SK-N-SH treated with all-trans-retinoic acid at 6 μM for 48 hours (cell line): Measurements from ENCODE around the gene FAM50A.
A peak's percentile ranks its signal among the peaks of the same experiment; 100 is the strongest.

Experiments
- ATAC-seq: fragments of 200-7000 bp; cut with Tn5 transposase; 3 replicates; pipeline ENCODE4 v1.9.1; 2020; ENCODE audit warnings: mild to moderate bottlenecking, moderate library complexity
- BACH2 ChIP-seq: fragments of 250-450 bp; sonication (Bioruptor Pico); IDR thresholded peaks from 2 replicates; pipeline ENCODE4 v1.9.0; 2021; ENCODE audit warnings: mild to moderate bottlenecking, borderline replicate concordance
- CSDC2 ChIP-seq: fragments of 250-450 bp; sonication (Bioruptor Pico); IDR thresholded peaks from 2 replicates; pipeline ENCODE4 v1.5.0; 2020; ENCODE audit warnings: mild to moderate bottlenecking, moderate library complexity
- ESRRG ChIP-seq: fragments of 250-450 bp; sonication (Bioruptor Pico); IDR thresholded peaks from 2 replicates; pipeline ENCODE4 v1.6.1; 2021; ENCODE audit warnings: mild to moderate bottlenecking
- GLIS3 ChIP-seq: fragments of 250-450 bp; sonication (Bioruptor Pico); IDR thresholded peaks from 2 replicates; pipeline ENCODE4 v1.5.0; 2020; ENCODE audit warnings: mild to moderate bottlenecking, moderate library complexity
- ISL1 ChIP-seq: fragments of 250-450 bp; sonication (Bioruptor Pico); IDR thresholded peaks from 2 replicates; pipeline ENCODE4 v2.1.2; 2022; ENCODE audit warnings: mild to moderate bottlenecking, moderate library complexity
- OSR1 ChIP-seq: fragments of 250-450 bp; sonication (Bioruptor Pico); IDR thresholded peaks from 2 replicates; pipeline ENCODE4 v1.8.0; 2022; ENCODE audit warnings: moderate library complexity, mild to moderate bottlenecking, inconsistent platforms
- PPARA ChIP-seq: fragments of 250-450 bp; sonication (Bioruptor Pico); IDR thresholded peaks from 2 replicates; pipeline ENCODE4 v1.5.0; 2020; ENCODE audit warnings: mild to moderate bottlenecking, borderline replicate concordance
- RARB ChIP-seq: fragments of 250-450 bp; sonication (Bioruptor Pico); IDR thresholded peaks from 2 replicates; pipeline ENCODE4 v1.8.0; 2021; ENCODE audit warnings: mild to moderate bottlenecking, moderate library complexity
- SNAI2 ChIP-seq: fragments of 250-450 bp; sonication (Bioruptor Pico); IDR thresholded peaks from 2 replicates; pipeline ENCODE4 v1.5.0; 2020; ENCODE audit warnings: mild to moderate bottlenecking, moderate library complexity
- TCF4 ChIP-seq: fragments of 250-450 bp; sonication (Bioruptor Pico); IDR thresholded peaks from 2 replicates; pipeline ENCODE4 v1.8.0; 2021; ENCODE audit warnings: mild to moderate bottlenecking, moderate library complexity, borderline replicate concordance
- TOX ChIP-seq: fragments of 250-450 bp; sonication (Bioruptor Pico); IDR thresholded peaks from 2 replicates; pipeline ENCODE4 v1.8.0; 2021; ENCODE audit warnings: mild to moderate bottlenecking, moderate library complexity, borderline replicate concordance
- ZC3H10 ChIP-seq: fragments of 250-450 bp; sonication (Bioruptor Pico); IDR thresholded peaks from 2 replicates; pipeline ENCODE4 v1.5.1; 2021; ENCODE audit warnings: mild to moderate bottlenecking, moderate library complexity
- ZFP3 ChIP-seq: fragments of 250-450 bp; sonication (Bioruptor Pico); IDR thresholded peaks from 2 replicates; pipeline ENCODE4 v1.5.0; 2020; ENCODE audit warnings: mild to moderate bottlenecking, moderate library complexity
- ZFP30 ChIP-seq: fragments of 450-650 bp; formaldehyde crosslinking; IDR thresholded peaks from 2 replicates; pipeline ENCODE4 v1.5.0; 2022; ENCODE audit warnings: mild to moderate bottlenecking, moderate library complexity
- ZNF565 ChIP-seq: fragments of 450-650 bp; formaldehyde crosslinking; conservative IDR thresholded peaks from 2 replicates; pipeline ENCODE4 v1.5.0; 2020; ENCODE audit warnings: low read depth, mild to moderate bottlenecking, moderate library complexity
- ZNF70 ChIP-seq: fragments of 450-650 bp; formaldehyde crosslinking; IDR thresholded peaks from 2 replicates; pipeline ENCODE4 v1.5.0; 2020; ENCODE audit warnings: mild to moderate bottlenecking, moderate library complexity
- ZNF8 ChIP-seq: fragments of 450-650 bp; formaldehyde crosslinking; IDR thresholded peaks from 2 replicates; pipeline ENCODE4 v1.5.0; 2020; ENCODE audit warnings: mild to moderate bottlenecking, moderate library complexity
- TF ChIP-seq, protein P1 (sequence below): fragments of 250-450 bp; sonication (Bioruptor Pico); IDR thresholded peaks from 2 replicates; pipeline ENCODE4 v1.5.1; 2021; ENCODE audit warnings: mild to moderate bottlenecking, moderate library complexity
- TF ChIP-seq, protein P2 (sequence below): fragments of 250-450 bp; sonication (Bioruptor Pico); IDR thresholded peaks from 2 replicates; pipeline ENCODE4 v1.8.0; 2021; ENCODE audit warnings: low read depth, mild to moderate bottlenecking, moderate library complexity, borderline replicate concordance
- TF ChIP-seq, protein P3 (sequence below): fragments of 250-450 bp; sonication (Bioruptor Pico); IDR thresholded peaks from 2 replicates; pipeline ENCODE4 v1.5.1; 2020; ENCODE audit warnings: low read depth, mild to moderate bottlenecking, moderate library complexity
- TF ChIP-seq, protein P4 (sequence below): fragments of 250-450 bp; sonication (Bioruptor Pico); IDR thresholded peaks from 2 replicates; pipeline ENCODE4 v1.5.0; 2020; ENCODE audit warnings: mild to moderate bottlenecking, moderate library complexity
- TF ChIP-seq, protein P5 (sequence below): fragments of 250-450 bp; sonication (Bioruptor Pico); IDR thresholded peaks from 2 replicates; pipeline ENCODE4 v1.8.0; 2020; ENCODE audit warnings: mild to moderate bottlenecking, moderate library complexity, borderline replicate concordance

Gene FAM50A

DNA sequence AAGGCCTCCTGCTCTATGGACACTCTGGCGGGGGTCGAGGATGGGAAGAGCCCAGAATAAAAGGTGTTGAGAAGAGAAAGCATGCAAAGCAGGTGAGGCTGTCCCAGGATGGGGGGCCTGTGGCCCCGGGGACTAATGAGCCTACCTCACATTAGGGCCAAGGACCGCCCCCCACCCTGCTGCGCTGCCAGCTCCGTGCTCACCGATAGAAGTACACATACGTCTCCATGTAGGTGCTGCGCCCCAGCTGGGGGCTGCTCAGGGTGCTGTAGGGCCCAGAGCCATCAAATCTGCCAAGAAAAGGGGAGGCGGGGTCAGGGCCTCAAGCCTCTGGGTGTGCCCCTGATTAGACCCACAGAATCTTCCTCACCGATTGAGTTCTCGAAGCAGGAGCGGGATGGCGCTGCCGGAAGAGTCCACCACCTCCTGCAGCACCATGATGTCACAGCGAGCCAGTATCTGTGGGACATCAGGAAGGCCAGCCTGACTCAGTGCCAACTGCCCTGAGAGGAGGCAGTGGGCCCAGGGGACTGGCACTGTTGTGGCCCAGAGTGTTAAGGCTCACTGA lies 39.2 kb upstream of the FAM50A start:
- no peak for ATAC-seq
- no peak for TF ChIP-seq ZNF8 (CRISPR knock-in tag)
- TF ChIP-seq TCF4 (CRISPR knock-in tag) = no peak
- TF ChIP-seq, protein P1, sequence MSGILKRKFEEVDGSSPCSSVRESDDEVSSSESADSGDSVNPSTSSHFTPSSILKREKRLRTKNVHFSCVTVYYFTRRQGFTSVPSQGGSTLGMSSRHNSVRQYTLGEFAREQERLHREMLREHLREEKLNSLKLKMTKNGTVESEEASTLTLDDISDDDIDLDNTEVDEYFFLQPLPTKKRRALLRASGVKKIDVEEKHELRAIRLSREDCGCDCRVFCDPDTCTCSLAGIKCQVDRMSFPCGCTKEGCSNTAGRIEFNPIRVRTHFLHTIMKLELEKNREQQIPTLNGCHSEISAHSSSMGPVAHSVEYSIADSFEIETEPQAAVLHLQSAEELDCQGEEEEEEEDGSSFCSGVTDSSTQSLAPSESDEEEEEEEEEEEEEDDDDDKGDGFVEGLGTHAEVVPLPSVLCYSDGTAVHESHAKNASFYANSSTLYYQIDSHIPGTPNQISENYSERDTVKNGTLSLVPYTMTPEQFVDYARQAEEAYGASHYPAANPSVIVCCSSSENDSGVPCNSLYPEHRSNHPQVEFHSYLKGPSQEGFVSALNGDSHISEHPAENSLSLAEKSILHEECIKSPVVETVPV (CRISPR knock-in tag) = no peak
- TF ChIP-seq, protein P2, sequence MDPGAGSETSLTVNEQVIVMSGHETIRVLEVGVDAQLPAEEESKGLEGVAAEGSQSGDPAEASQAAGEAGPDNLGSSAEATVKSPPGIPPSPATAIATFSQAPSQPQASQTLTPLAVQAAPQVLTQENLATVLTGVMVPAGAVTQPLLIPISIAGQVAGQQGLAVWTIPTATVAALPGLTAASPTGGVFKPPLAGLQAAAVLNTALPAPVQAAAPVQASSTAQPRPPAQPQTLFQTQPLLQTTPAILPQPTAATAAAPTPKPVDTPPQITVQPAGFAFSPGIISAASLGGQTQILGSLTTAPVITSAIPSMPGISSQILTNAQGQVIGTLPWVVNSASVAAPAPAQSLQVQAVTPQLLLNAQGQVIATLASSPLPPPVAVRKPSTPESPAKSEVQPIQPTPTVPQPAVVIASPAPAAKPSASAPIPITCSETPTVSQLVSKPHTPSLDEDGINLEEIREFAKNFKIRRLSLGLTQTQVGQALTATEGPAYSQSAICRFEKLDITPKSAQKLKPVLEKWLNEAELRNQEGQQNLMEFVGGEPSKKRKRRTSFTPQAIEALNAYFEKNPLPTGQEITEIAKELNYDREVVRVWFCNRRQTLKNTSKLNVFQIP = no peak
- TF ChIP-seq ISL1 (CRISPR knock-in tag) = no peak
- TF ChIP-seq ESRRG = no peak
- TF ChIP-seq TOX (CRISPR knock-in tag) = no peak
- no peak for TF ChIP-seq ZNF70 (CRISPR knock-in tag)
- TF ChIP-seq ZFP30 (CRISPR knock-in tag) = no peak
- TF ChIP-seq, protein P3, sequence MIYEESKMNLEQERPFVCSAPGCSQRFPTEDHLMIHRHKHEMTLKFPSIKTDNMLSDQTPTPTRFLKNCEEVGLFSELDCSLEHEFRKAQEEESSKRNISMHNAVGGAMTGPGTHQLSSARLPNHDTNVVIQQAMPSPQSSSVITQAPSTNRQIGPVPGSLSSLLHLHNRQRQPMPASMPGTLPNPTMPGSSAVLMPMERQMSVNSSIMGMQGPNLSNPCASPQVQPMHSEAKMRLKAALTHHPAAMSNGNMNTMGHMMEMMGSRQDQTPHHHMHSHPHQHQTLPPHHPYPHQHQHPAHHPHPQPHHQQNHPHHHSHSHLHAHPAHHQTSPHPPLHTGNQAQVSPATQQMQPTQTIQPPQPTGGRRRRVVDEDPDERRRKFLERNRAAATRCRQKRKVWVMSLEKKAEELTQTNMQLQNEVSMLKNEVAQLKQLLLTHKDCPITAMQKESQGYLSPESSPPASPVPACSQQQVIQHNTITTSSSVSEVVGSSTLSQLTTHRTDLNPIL = no peak
- TF ChIP-seq RARB (CRISPR knock-in tag) = no peak
- TF ChIP-seq GLIS3 (CRISPR knock-in tag) = no peak
- no peak for TF ChIP-seq ZNF565 (CRISPR knock-in tag)
- no peak for TF ChIP-seq ZC3H10 (CRISPR knock-in tag)
- TF ChIP-seq CSDC2 (CRISPR knock-in tag) = no peak
- no peak for TF ChIP-seq PPARA (CRISPR knock-in tag)
- no peak for TF ChIP-seq BACH2
- no peak for TF ChIP-seq OSR1 (CRISPR knock-in tag)
- TF ChIP-seq, all 23 proteins: peak for 0

DNA sequence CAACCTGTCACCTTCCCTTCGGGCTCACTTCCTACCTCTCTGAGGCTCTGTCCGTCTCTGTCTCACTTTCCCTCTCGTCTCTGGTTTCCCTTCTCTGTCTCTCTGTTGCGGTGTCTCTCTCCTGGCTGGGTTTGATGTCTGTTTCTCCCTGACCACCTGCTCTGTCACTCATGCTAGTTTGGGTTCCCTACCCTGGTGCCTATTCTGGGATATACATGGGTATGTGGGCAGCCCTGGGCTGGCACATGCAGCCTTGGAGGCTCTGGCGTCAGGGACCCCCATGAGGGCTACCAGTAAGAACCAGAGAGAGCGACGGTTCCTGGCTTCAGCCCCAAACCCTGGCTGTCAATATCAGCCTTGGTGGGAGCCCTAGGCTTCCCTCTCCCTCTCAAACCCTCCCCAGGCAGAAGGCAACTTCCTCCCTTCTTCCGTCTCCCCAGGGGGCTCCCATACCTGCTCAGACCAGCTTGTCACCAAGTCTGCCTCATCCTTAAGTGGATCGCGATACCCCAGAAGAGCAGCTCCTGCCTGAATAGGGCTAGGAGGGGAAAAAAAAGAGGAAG lies 35.2 kb upstream of the FAM50A start:
- ATAC-seq = peak; percentile 2; the same call in 2 of the 3 replicates
- TF ChIP-seq ZFP3 (CRISPR knock-in tag) = no peak
- no peak for TF ChIP-seq ISL1 (CRISPR knock-in tag)
- TF ChIP-seq ZC3H10 (CRISPR knock-in tag) = no peak
- TF ChIP-seq, protein P1 (CRISPR knock-in tag) = no peak
- no peak for TF ChIP-seq TOX (CRISPR knock-in tag)

DNA sequence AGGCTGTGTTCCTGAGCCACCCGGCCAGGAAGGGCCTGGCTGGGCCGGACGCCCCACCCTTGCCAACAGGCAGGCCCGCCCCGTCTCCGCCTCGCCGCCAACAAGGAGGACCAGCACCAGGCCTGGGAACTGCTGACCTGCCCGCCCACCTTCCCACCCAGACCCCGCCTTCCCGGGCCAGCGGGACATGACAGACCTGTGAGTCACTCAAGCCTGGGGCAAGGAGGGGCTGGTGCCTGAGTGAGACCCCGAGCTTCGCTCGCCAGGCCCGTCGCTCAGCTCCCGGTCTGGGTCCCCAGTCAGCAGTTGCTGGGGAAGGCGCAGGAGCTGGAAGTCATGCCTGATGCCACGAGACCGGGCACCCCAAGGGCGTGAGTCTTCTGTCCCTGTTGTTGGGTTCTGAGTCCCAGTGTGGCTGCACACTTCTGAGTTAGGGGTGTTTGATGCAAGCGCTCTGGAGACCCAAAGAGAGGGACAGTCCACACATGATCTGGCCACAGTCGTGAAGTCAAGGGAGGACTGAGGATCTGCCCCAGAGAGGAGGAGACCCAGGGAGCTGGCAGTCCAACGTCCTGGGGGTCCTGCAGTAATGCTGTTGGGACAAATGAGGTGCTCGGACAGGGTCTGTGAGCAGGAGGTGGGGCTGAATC lies 34.6 kb upstream of the FAM50A start, which contains the start of gene DNASE1L1:
Gene DNASE1L1 (minus strand): TSS at position 33 of the 650 bp plus-strand sequence. CDS start 3,686 bp downstream, outside the sequence.
- ATAC-seq = peak; percentile 88
- TF ChIP-seq ZNF70 (CRISPR knock-in tag) = no peak
- TF ChIP-seq ZC3H10 (CRISPR knock-in tag) = no peak
- TF ChIP-seq SNAI2 = no peak
- TF ChIP-seq, protein P4, sequence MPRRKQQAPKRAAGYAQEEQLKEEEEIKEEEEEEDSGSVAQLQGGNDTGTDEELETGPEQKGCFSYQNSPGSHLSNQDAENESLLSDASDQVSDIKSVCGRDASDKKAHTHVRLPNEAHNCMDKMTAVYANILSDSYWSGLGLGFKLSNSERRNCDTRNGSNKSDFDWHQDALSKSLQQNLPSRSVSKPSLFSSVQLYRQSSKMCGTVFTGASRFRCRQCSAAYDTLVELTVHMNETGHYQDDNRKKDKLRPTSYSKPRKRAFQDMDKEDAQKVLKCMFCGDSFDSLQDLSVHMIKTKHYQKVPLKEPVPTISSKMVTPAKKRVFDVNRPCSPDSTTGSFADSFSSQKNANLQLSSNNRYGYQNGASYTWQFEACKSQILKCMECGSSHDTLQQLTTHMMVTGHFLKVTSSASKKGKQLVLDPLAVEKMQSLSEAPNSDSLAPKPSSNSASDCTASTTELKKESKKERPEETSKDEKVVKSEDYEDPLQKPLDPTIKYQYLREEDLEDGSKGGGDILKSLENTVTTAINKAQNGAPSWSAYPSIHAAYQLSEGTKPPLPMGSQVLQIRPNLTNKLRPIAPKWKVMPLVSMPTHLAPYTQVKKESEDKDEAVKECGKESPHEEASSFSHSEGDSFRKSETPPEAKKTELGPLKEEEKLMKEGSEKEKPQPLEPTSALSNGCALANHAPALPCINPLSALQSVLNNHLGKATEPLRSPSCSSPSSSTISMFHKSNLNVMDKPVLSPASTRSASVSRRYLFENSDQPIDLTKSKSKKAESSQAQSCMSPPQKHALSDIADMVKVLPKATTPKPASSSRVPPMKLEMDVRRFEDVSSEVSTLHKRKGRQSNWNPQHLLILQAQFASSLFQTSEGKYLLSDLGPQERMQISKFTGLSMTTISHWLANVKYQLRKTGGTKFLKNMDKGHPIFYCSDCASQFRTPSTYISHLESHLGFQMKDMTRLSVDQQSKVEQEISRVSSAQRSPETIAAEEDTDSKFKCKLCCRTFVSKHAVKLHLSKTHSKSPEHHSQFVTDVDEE (CRISPR knock-in tag) = no peak
- TF ChIP-seq ZFP3 (CRISPR knock-in tag) = no peak
- TF ChIP-seq TCF4 (CRISPR knock-in tag) = no peak
- TF ChIP-seq, protein P5, sequence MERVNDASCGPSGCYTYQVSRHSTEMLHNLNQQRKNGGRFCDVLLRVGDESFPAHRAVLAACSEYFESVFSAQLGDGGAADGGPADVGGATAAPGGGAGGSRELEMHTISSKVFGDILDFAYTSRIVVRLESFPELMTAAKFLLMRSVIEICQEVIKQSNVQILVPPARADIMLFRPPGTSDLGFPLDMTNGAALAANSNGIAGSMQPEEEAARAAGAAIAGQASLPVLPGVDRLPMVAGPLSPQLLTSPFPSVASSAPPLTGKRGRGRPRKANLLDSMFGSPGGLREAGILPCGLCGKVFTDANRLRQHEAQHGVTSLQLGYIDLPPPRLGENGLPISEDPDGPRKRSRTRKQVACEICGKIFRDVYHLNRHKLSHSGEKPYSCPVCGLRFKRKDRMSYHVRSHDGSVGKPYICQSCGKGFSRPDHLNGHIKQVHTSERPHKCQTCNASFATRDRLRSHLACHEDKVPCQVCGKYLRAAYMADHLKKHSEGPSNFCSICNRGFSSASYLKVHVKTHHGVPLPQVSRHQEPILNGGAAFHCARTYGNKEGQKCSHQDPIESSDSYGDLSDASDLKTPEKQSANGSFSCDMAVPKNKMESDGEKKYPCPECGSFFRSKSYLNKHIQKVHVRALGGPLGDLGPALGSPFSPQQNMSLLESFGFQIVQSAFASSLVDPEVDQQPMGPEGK (CRISPR knock-in tag) = no peak
- TF ChIP-seq, protein P3 = no peak
- no peak for TF ChIP-seq PPARA (CRISPR knock-in tag)
- TF ChIP-seq RARB (CRISPR knock-in tag) = no peak
- TF ChIP-seq ESRRG = no peak
